GM06990 (cell line): Measurements from ENCODE around the gene PECR.

Experiments
- DNase-seq: peaks from one replicate; pipeline ENCODE4 v3.0.0-alpha.2; 2011; ENCODE audit not compliant: insufficient read length; ENCODE audit errors: extremely low read depth
- H3K27me3 ChIP-seq: replicated peaks from 2 replicates; pipeline ENCODE4 v1.6.0; 2011; ENCODE audit warnings: low read length; ENCODE audit not compliant: control insufficient read depth, insufficient read depth
- H3K36me3 ChIP-seq: 2 replicates; pipeline ENCODE4 v1.5.1; 2011; ENCODE audit warnings: low read length; ENCODE audit not compliant: control insufficient read depth, insufficient read depth
- H3K4me3 ChIP-seq: replicated peaks from 2 replicates; pipeline ENCODE4 v1.5.1; 2011; ENCODE audit warnings: low read depth, mild to moderate bottlenecking, control low read depth, low read length
- TF ChIP-seq, protein P1 (sequence below): IDR thresholded peaks from 2 replicates; pipeline ENCODE4 v1.5.1; 2011; ENCODE audit warnings: low read length, control low read depth, mild to moderate bottlenecking, inconsistent platforms; ENCODE audit not compliant: insufficient read depth, poor library complexity, severe bottlenecking

The PECR gene

GRCh38 chr2:216044883-216045486 lies 36.6 kb downstream of the PECR start:
- Histone ChIP-seq H3K27me3 (no peaks in the 10 kb centered on the region), H3K4me3 (no peak overlapping the region), H3K36me3 (peaks cover 2% of the 10 kb centered on the region; the same call in 1 of the 2 replicates)
- no peak for DNase-seq
- TF ChIP-seq, protein P1, sequence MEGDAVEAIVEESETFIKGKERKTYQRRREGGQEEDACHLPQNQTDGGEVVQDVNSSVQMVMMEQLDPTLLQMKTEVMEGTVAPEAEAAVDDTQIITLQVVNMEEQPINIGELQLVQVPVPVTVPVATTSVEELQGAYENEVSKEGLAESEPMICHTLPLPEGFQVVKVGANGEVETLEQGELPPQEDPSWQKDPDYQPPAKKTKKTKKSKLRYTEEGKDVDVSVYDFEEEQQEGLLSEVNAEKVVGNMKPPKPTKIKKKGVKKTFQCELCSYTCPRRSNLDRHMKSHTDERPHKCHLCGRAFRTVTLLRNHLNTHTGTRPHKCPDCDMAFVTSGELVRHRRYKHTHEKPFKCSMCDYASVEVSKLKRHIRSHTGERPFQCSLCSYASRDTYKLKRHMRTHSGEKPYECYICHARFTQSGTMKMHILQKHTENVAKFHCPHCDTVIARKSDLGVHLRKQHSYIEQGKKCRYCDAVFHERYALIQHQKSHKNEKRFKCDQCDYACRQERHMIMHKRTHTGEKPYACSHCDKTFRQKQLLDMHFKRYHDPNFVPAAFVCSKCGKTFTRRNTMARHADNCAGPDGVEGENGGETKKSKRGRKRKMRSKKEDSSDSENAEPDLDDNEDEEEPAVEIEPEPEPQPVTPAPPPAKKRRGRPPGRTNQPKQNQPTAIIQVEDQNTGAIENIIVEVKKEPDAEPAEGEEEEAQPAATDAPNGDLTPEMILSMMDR = no peak

DNA sequence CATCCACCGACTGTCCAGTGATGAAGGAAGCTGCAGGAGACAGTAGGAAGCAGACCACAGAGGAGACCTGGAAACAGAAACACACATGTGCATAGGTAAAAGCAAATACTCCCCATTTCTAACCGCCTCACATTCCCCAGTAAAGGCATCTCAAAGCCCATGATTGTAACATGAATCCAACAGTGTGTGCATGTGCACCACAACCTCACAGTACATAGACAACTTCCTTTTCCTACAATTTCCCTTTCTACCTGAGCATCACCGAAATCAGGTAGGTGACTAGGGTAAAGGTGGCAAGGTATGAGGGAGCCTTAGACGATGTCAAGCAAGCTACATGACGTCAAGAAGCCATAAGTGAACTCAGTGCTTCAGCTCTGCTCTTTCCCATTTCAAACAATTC lies 37.7 kb downstream of the PECR start:
- TF ChIP-seq, protein P1 = no peak
- Histone ChIP-seq H3K4me3 (no peak overlapping the region), H3K27me3 (no peaks in the 10 kb centered on the region), H3K36me3 (peaks cover 2% of the 10 kb centered on the region; the same call in 1 of the 2 replicates)
- DNase-seq = no peak

DNA sequence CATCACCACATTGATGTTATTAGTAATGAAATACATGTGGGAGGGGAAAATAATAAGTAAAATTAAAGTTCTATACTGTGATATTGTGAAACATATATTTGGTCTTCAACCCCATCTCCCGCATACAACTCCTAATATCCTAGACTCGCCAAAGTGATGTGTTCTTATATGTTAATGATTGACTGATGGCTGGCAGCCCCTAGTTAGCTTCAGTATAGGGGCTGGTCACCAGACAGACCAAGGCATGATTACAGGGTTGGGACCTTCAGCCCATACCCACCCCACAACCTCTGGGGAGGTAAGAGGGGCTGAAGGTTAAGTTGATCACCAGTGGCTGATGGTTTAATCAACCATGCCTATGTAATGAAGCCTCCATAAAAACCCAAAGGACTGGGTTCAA lies 40.2 kb downstream of the PECR start:
- TF ChIP-seq, protein P1 = no peak
- H3K27me3 ChIP-seq = no peaks in the 10 kb centered on the region
- peaks cover 2% of the 10 kb centered on the region; the same call in 1 of the 2 replicates for H3K36me3 ChIP-seq
- DNase-seq = no peak
- H3K4me3 ChIP-seq = no peak overlapping the region

- peaks cover 5% of the 10 kb centered on the region; the same call in 1 of the 2 replicates for H3K36me3 ChIP-seq
- H3K27me3 ChIP-seq = no peaks in the 10 kb centered on the region
- no peak overlapping the region for H3K4me3 ChIP-seq
- no peak for DNase-seq
- TF ChIP-seq, protein P1 = no peak
These were observed 41.7 kb downstream of the PECR start for GRCh38 chr2:216039918-216040317.

- peaks cover 3% of the 10 kb centered on the region; the same call in 1 of the 2 replicates for H3K36me3 ChIP-seq
- TF ChIP-seq, protein P1 = peak; percentile 88
- H3K4me3 ChIP-seq = no peak overlapping the region
- H3K27me3 ChIP-seq = no peaks in the 10 kb centered on the region
- peak; percentile 64 for DNase-seq
These were observed 47.5 kb downstream of the PECR start for GRCh38 chr2:216034065-216034464.
